K562 (cell line): ENCODE results near the gene DNASE1L3. TPM values are rescaled to one million over a fixed set of nuclear protein-coding genes. Genes with fewer than 3 reads are reported as not detected.

Experiments
- BMI1 ChIP-seq: fragments of 150-350 bp; IDR thresholded peaks from 2 replicates; pipeline ENCODE4 v1.6.1; 2014; ENCODE audit warnings: low read length
- CBX5 ChIP-seq: IDR thresholded peaks from 2 replicates; pipeline ENCODE4 v1.6.1; 2014; ENCODE audit warnings: low read depth, borderline replicate concordance
- CCAR2 ChIP-seq: fragments of 200-400 bp; formaldehyde crosslinking; IDR thresholded peaks from 2 replicates; pipeline ENCODE4 v1.6.1; 2017; ENCODE audit warnings: mild to moderate bottlenecking, low read depth, low read length
- FOXP1 ChIP-seq: sonication (generic); formaldehyde crosslinking; IDR thresholded peaks from 2 replicates; pipeline ENCODE4 v1.8.0; 2022; ENCODE audit warnings: mild to moderate bottlenecking, missing genetic modification reagents
- HINFP ChIP-seq: fragments of 450-650 bp; conservative IDR thresholded peaks from 2 replicates; pipeline ENCODE4 v1.6.1; 2016; ENCODE audit warnings: missing genetic modification characterization, low read depth, mild to moderate bottlenecking, control low read depth, missing compliant biosample characterization
- HMGN3 ChIP-seq: IDR thresholded peaks from 2 replicates; pipeline ENCODE4 v1.6.1; 2011; ENCODE audit warnings: borderline replicate concordance, low read depth, mild to moderate bottlenecking, mixed read lengths, low read length; ENCODE audit not compliant: insufficient read length; ENCODE audit errors: extremely low read depth
- MAX ChIP-seq: sonication (generic); formaldehyde crosslinking; IDR thresholded peaks from 2 replicates; pipeline ENCODE4 v1.9.0; 2022; ENCODE audit warnings: mild to moderate bottlenecking, missing genetic modification reagents
- NFATC3 ChIP-seq: fragments of 450-650 bp; IDR thresholded peaks from 2 replicates; pipeline ENCODE4 v1.6.1; 2017; ENCODE audit warnings: mild to moderate bottlenecking
- NR2C1 ChIP-seq, 2 experiments: fragments of 450-650 bp; IDR thresholded peaks; 2 replicates each; pipeline ENCODE4 v1.6.1; 2017; ENCODE audit warnings: mild to moderate bottlenecking in 2 of 2, antibody characterized with exemption in 1 of 2, inconsistent platforms in 1 of 2, missing compliant biosample characterization in 1 of 2, missing genetic modification characterization in 1 of 2
- POLR2H ChIP-seq: IDR thresholded peaks from 2 replicates; pipeline ENCODE4 v1.6.1; 2016; ENCODE audit warnings: missing genetic modification characterization, low read depth, mild to moderate bottlenecking, control low read depth, missing compliant biosample characterization, moderate library complexity
- TSHZ1 ChIP-seq: fragments of 250-450 bp; sonication (Bioruptor Pico); IDR thresholded peaks from 2 replicates; pipeline ENCODE4 v1.4.0; 2020; ENCODE audit warnings: mild to moderate bottlenecking, moderate library complexity
- ZFP30 ChIP-seq: fragments of 250-450 bp; sonication (Bioruptor Pico); IDR thresholded peaks from 2 replicates; pipeline ENCODE4 v1.8.0; 2022; ENCODE audit warnings: moderate library complexity, mild to moderate bottlenecking, inconsistent platforms, borderline replicate concordance
- ZNF324 ChIP-seq: fragments of 250-450 bp; sonication (Bioruptor Pico); IDR thresholded peaks from 2 replicates; pipeline ENCODE4 v1.4.0; 2020; ENCODE audit warnings: mild to moderate bottlenecking
- ZNF445 ChIP-seq: fragments of 250-450 bp; sonication (Bioruptor Pico); IDR thresholded peaks from 2 replicates; pipeline ENCODE4 v1.4.0; 2020; ENCODE audit warnings: low read depth, mild to moderate bottlenecking, moderate library complexity
- polyA plus RNA-seq, 8 experiments: library from polyadenylated mRNA; depleted of rRNA in 4 of 8; stranded (reverse) in 5 of 8; unstranded in 3 of 8; fragments of >200 nt; fragmentation: Nextera tagmentation in 2 of 8; fragmentation: Illumina TruSeq in 1 of 8; extraction: Ambion mirVana in 2 of 8; extraction: Trizol in 1 of 8; gene quantifications; 2 replicates each; pipeline versions ENCODE4 v1.2.1 to v1.2.3, GENCODE V29; 2011 to 2014; ENCODE audit warnings: inconsistent platforms in 1 of 8, missing spikeins in 1 of 8
- total RNA-seq, 7 experiments: library from RNA; depleted of rRNA in 6 of 7; stranded (reverse); fragments of >200 nt in 6 of 7; fragmentation: Illumina TruSeq in 2 of 7; extraction: Trizol in 2 of 7; gene quantifications; 2 replicates each; pipeline versions ENCODE4 v1.2.1 to v1.2.3, GENCODE V29; 2011 to 2021; ENCODE audit warnings: low replicate concordance in 1 of 7
- TF ChIP-seq, protein P1 (sequence below): sonication (generic); formaldehyde crosslinking; IDR thresholded peaks from 2 replicates; pipeline ENCODE4 v1.8.1; 2023; ENCODE audit warnings: mild to moderate bottlenecking, missing genetic modification reagents

DNASE1L3 gene
- total and polyA plus RNA-seq, 9 of the 15 experiments (the other 6 are each of a cell fraction or from before 2014, with no cell fraction given), result 0.06 TPM; not detected in 8

DNA sequence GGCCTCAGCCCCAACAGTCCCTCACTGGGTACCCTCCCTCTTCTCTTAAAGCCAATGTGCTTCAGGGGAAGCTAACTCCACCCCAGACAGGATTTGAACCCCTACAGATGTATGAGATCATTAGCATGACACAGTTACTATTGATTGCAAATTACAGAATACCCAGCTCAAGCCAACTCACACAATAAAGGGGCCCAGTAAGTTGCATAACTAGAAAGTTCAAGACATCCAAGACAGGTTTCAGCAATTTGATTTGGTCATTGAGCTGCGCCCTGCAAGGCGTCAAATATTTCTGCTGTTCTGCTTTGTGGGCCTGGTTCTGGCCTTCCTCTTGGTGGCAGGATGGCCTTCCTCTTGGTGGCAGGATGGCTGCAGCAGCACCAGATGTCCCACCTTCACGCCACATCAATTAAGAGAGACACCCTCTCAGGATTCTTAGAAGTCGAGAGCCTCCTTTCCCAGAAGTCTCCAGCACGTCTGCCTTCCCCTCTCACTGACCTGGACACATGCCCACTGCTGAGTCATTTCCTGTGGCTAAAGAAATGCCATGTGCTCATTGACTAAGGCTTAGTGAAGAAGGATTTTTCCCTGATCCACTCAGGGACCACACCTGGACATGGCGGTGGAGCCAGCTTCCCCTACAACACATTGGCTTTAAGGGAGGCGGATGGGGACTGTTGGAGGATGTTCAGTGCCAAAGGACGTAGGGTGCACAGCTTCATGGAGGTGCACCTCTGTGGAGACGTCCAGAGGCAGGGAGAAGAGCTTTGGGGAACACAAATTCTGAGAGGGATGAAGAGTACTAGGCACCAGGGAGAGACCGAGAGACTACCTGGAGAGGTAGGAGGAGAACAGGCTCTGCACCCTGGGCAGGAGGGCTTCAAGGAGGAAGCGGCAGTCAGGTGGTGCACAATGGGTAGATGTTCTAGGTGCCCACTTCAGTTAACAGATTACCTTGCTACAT is 49.1 kb downstream of the DNASE1L3 start (continued):
- TF ChIP-seq MAX (peak; percentile 92), BMI1 (no peak), NFATC3 (no peak), FOXP1 (no peak), ZNF324 (no peak), ZFP30 (CRISPR knock-in tag) (no peak), CBX5 (no peak), ZNF445 (CRISPR knock-in tag) (no peak), HMGN3 (no peak), POLR2H (peak; percentile 33; the same call in 1 of the 2 replicates), HINFP (tag) (no peak), TSHZ1 (CRISPR knock-in tag) (no peak), CCAR2 (no peak), NR2C1 (IDR thresholded peaks at IDR 0.05) (no peak), NR2C1 (tag; IDR thresholded peaks at IDR 0.05) (peak; percentile 74)
- TF ChIP-seq, protein P1, sequence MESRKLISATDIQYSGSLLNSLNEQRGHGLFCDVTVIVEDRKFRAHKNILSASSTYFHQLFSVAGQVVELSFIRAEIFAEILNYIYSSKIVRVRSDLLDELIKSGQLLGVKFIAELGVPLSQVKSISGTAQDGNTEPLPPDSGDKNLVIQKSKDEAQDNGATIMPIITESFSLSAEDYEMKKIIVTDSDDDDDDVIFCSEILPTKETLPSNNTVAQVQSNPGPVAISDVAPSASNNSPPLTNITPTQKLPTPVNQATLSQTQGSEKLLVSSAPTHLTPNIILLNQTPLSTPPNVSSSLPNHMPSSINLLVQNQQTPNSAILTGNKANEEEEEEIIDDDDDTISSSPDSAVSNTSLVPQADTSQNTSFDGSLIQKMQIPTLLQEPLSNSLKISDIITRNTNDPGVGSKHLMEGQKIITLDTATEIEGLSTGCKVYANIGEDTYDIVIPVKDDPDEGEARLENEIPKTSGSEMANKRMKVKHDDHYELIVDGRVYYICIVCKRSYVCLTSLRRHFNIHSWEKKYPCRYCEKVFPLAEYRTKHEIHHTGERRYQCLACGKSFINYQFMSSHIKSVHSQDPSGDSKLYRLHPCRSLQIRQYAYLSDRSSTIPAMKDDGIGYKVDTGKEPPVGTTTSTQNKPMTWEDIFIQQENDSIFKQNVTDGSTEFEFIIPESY (CRISPR knock-in tag), result peak; percentile 92
